Neutrophil (primary cell): ENCODE results near the gene PLCB3.

Source experiments
- H3K27ac ChIP-seq: fragments of 200-600 bp; sonication (generic); 2 replicates; pipeline ENCODE4 v1.5.1; 2016; ENCODE audit warnings: mild to moderate bottlenecking, moderate library complexity
- H3K27me3 ChIP-seq: fragments of 200-600 bp; sonication (generic); 2 replicates; pipeline ENCODE4 v1.6.0; 2016; ENCODE audit warnings: mild to moderate bottlenecking
- H3K36me3 ChIP-seq: fragments of 200-600 bp; sonication (generic); 2 replicates; pipeline ENCODE4 v1.5.1; 2017
- H3K4me1 ChIP-seq, 2 experiments: fragments of 200-600 bp in 1 of 2; sonication (generic) in 1 of 2; 1 replicate in 1 of 2; 2 replicates in 1 of 2; pipeline versions ENCODE4 v1.5.1 to v1.6.1; 2013 to 2016; ENCODE audit warnings: low read depth in 1 of 2, low read length in 1 of 2, mild to moderate bottlenecking in 1 of 2, moderate library complexity in 1 of 2; ENCODE audit not compliant: control insufficient read depth in 1 of 2, insufficient read depth in 1 of 2
- H3K4me3 ChIP-seq, 2 experiments: fragments of 200-600 bp in 1 of 2; sonication (generic) in 1 of 2; 1 replicate in 1 of 2; 2 replicates in 1 of 2; pipeline ENCODE4 v1.5.1; 2013 to 2016; ENCODE audit warnings: low read depth in 1 of 2, low read length in 1 of 2, mild to moderate bottlenecking in 1 of 2, moderate library complexity in 1 of 2
- H3K9me3 ChIP-seq: fragments of 200-600 bp; sonication (generic); 2 replicates; pipeline ENCODE4 v1.5.1; 2016
- CTCF ChIP-seq: fragments of 200-600 bp; sonication (generic); IDR thresholded peaks from 2 replicates; pipeline ENCODE4 v1.5.1; 2016; ENCODE audit warnings: antibody characterized with exemption

PLCB3 gene

GRCh38 chr11:64239662-64240434 is 11.5 kb upstream of the PLCB3 start:
- peaks cover 10% of the 10 kb centered on the region for H3K27me3 ChIP-seq
- no peak for TF ChIP-seq CTCF
- peak overlapping the region; percentile 96 for H3K27ac ChIP-seq
- peak overlapping the region; percentile 89 to 95 for H3K4me3 ChIP-seq
- no peaks in the 10 kb centered on the region for H3K36me3 ChIP-seq
- peaks cover 62 to 67% of the 10 kb centered on the region in 2 experiments for H3K4me1 ChIP-seq
- H3K9me3 ChIP-seq: no peaks in the 10 kb centered on the region

- peak within 1 kb of the TSS; percentile 89 to 95 for H3K4me3 ChIP-seq
- H3K9me3 ChIP-seq: no peaks in the 10 kb centered on the region
- H3K27me3 ChIP-seq: peaks cover 3% of the 10 kb centered on the region
- no peaks in the 10 kb centered on the region for H3K36me3 ChIP-seq
- peak; percentile 41 for TF ChIP-seq CTCF
- H3K27ac ChIP-seq: peak within 1 kb of the TSS; percentile 96
- peaks cover 61 to 68% of the 10 kb centered on the region in 2 experiments for H3K4me1 ChIP-seq
These were observed 10.7 kb upstream of the PLCB3 start, which contains the start of gene FKBP2 for GRCh38 chr11:64240435-64241240. FKBP2 (plus strand) TSS chr11:64241095; CDS start chr11:64242388, 1,293 bp downstream.

GRCh38 chr11:64241241-64241490 is 10.2 kb upstream of the PLCB3 start:
- Histone ChIP-seq H3K27ac (peak overlapping the region; percentile 96), H3K4me3 (peak overlapping the region; percentile 89 to 95), H3K27me3 (peaks cover 6% of the 10 kb centered on the region), H3K9me3 (no peaks in the 10 kb centered on the region), H3K36me3 (no peaks in the 10 kb centered on the region), H3K4me1 (peaks cover 65 to 73% of the 10 kb centered on the region in 2 experiments)
- TF ChIP-seq CTCF: no peak

- Histone ChIP-seq H3K27me3 (peaks cover 7% of the 10 kb centered on the region), H3K4me1 (peaks cover 67 to 76% of the 10 kb centered on the region in 2 experiments), H3K9me3 (no peaks in the 10 kb centered on the region), H3K36me3 (no peaks in the 10 kb centered on the region), H3K4me3 (peak overlapping the region; percentile 89 to 95), H3K27ac (peak overlapping the region; percentile 96)
- TF ChIP-seq CTCF: no peak
These were observed 9.6 kb upstream of the PLCB3 start for GRCh38 chr11:64241491-64242374.

GRCh38 chr11:64243236-64243854 is 8.0 kb upstream of the PLCB3 start:
- H3K27ac ChIP-seq: peak overlapping the region; percentile 10
- H3K4me1 ChIP-seq: peaks cover 64 to 76% of the 10 kb centered on the region in 2 experiments
- H3K4me3 ChIP-seq: no peak overlapping the region

More at GRCh38 chr11:64243236-64243854, 8.0 kb upstream of the PLCB3 start:
- no peaks in the 10 kb centered on the region for H3K36me3 ChIP-seq
- peaks cover 10% of the 10 kb centered on the region for H3K27me3 ChIP-seq
- H3K9me3 ChIP-seq: no peaks in the 10 kb centered on the region
- no peak for TF ChIP-seq CTCF
